Neutrophil (primary cell): Measurements from ENCODE around the gene PRKX.

Experiments used
- H3K27ac ChIP-seq: fragments of 200-600 bp; sonication (generic); 2 replicates; pipeline ENCODE4 v1.5.1; 2016; ENCODE audit warnings: mild to moderate bottlenecking, moderate library complexity
- H3K27me3 ChIP-seq: fragments of 200-600 bp; sonication (generic); 2 replicates; pipeline ENCODE4 v1.6.0; 2016; ENCODE audit warnings: mild to moderate bottlenecking
- H3K36me3 ChIP-seq: fragments of 200-600 bp; sonication (generic); 2 replicates; pipeline ENCODE4 v1.5.1; 2017
- H3K4me1 ChIP-seq, 2 experiments: fragments of 200-600 bp in 1 of 2; sonication (generic) in 1 of 2; 1 replicate in 1 of 2; 2 replicates in 1 of 2; pipeline versions ENCODE4 v1.5.1 to v1.6.1; 2013 to 2016; ENCODE audit warnings: low read depth in 1 of 2, low read length in 1 of 2, mild to moderate bottlenecking in 1 of 2, moderate library complexity in 1 of 2; ENCODE audit not compliant: control insufficient read depth in 1 of 2, insufficient read depth in 1 of 2
- H3K4me3 ChIP-seq, 2 experiments: fragments of 200-600 bp in 1 of 2; sonication (generic) in 1 of 2; 1 replicate in 1 of 2; 2 replicates in 1 of 2; pipeline ENCODE4 v1.5.1; 2013 to 2016; ENCODE audit warnings: low read depth in 1 of 2, low read length in 1 of 2, mild to moderate bottlenecking in 1 of 2, moderate library complexity in 1 of 2
- H3K9me3 ChIP-seq: fragments of 200-600 bp; sonication (generic); 2 replicates; pipeline ENCODE4 v1.5.1; 2016
- CTCF ChIP-seq: fragments of 200-600 bp; sonication (generic); IDR thresholded peaks from 2 replicates; pipeline ENCODE4 v1.5.1; 2016; ENCODE audit warnings: antibody characterized with exemption

PRKX gene

GRCh38 chrX:3585719-3586118, 127.7 kb downstream of the PRKX start:
- Histone ChIP-seq H3K4me3 (no peak overlapping the region), H3K4me1 (no peaks in the 10 kb centered on the region), H3K27ac (no peak overlapping the region), H3K27me3 (no peaks in the 10 kb centered on the region), H3K36me3 (no peaks in the 10 kb centered on the region), H3K9me3 (no peaks in the 10 kb centered on the region)
- no peak for TF ChIP-seq CTCF

- Histone ChIP-seq H3K27me3 (no peaks in the 10 kb centered on the region), H3K9me3 (no peaks in the 10 kb centered on the region), H3K36me3 (no peaks in the 10 kb centered on the region), H3K27ac (no peak overlapping the region), H3K4me3 (no peak overlapping the region), H3K4me1 (no peaks in the 10 kb centered on the region)
- no peak for TF ChIP-seq CTCF
Measured at GRCh38 chrX:3584415-3584996, 128.9 kb downstream of the PRKX start.

GRCh38 chrX:3582451-3582850, 131.0 kb downstream of the PRKX start:
- no peak for TF ChIP-seq CTCF
- H3K36me3 ChIP-seq, result no peaks in the 10 kb centered on the region

GRCh38 chrX:3581609-3582108, 131.8 kb downstream of the PRKX start:
- no peaks in the 10 kb centered on the region for H3K4me1 ChIP-seq
- TF ChIP-seq CTCF, result no peak
- no peaks in the 10 kb centered on the region for H3K36me3 ChIP-seq
- no peaks in the 10 kb centered on the region for H3K27me3 ChIP-seq
- H3K9me3 ChIP-seq, result no peaks in the 10 kb centered on the region
- no peak overlapping the region for H3K4me3 ChIP-seq
- no peak overlapping the region for H3K27ac ChIP-seq

More at GRCh38 chrX:3582451-3582850, 131.0 kb downstream of the PRKX start:
- H3K9me3 ChIP-seq, result no peaks in the 10 kb centered on the region
- no peak overlapping the region for H3K27ac ChIP-seq
- H3K4me1 ChIP-seq, result no peaks in the 10 kb centered on the region
- no peak overlapping the region for H3K4me3 ChIP-seq
- no peaks in the 10 kb centered on the region for H3K27me3 ChIP-seq

GRCh38 chrX:3577551-3577950, 135.9 kb downstream of the PRKX start:
- no peaks in the 10 kb centered on the region for H3K27me3 ChIP-seq
- no peaks in the 10 kb centered on the region for H3K4me1 ChIP-seq
- TF ChIP-seq CTCF, result no peak
- no peaks in the 10 kb centered on the region for H3K9me3 ChIP-seq
- H3K27ac ChIP-seq, result no peak overlapping the region
- H3K4me3 ChIP-seq, result no peak overlapping the region
- no peaks in the 10 kb centered on the region for H3K36me3 ChIP-seq
